Middle frontal gyrus (tissue), 1 donor: ENCODE results near the gene PSMD13.
A peak's percentile ranks its signal among the peaks of the same experiment; 100 is the strongest.
"Not testable (repeated sequence)": the region's sequence is repeated elsewhere in the genome, so short reads cannot be mapped to it uniquely, and the experiment has no call there.

Source experiments
- DNase-seq: peaks from one replicate; pipeline ENCODE4 v3.0.0-alpha.2; 2015; ENCODE audit warnings: low spot score; ENCODE audit errors: extremely low spot score

The PSMD13 gene

DNA sequence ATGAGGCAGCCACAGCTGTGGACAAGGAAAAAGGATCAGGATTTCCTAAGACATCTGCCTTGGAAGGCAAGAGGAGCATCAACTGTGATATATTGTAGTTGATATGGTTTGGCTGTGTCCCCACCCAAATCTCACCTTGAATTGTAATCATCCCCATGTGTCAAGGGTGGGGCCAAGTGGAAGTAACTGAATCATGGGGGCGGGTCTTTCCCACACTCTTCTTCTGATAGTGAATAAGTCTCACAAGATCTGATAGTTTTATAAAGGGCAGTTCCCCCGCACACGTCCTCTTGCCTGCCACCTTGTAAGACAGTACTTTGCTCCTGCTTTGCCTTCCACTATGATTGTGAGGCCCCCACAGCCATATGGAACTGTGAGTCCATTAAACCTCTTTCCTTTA, 19.1 kb upstream of the PSMD13 start:
- DNase-seq: no peak

DNA sequence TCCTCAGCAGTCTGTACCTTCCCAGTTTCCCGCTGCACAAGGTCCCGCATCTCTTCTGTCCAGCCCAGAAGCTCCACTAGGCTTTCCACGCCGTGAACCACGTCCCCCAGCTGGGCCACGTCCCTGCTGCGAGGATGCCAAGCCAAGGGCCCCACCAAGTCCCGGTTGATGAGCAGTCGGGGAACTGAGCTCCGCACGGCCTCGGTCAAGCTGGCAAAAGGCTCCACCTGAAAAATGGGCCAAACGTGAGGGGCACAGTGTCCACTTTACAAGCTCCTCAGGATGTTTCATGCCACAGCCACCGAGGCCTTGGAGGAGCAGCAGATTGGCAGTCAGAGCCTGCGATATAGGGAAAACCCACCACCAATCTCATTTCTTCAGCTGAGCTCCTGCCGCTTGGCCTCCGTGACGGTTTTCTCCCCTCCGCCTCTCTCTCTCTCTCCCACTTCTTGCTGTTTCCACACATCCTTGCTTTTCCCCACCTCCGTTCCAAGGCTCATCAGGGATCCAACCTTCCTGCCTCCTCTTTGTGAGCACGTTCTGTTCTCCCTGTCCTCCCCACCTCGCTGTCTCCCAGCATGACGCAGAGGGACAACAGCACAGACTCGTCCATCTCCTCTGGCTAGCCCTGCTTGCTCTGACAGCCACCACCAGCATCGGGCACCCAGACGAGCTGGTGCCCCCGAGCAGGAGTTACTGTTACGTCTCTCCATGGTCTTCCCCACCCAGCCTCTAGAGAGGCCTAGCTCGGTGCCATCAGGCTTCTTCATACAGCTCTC, 17.8 kb upstream of the PSMD13 start:
- DNase-seq: no peak

DNA sequence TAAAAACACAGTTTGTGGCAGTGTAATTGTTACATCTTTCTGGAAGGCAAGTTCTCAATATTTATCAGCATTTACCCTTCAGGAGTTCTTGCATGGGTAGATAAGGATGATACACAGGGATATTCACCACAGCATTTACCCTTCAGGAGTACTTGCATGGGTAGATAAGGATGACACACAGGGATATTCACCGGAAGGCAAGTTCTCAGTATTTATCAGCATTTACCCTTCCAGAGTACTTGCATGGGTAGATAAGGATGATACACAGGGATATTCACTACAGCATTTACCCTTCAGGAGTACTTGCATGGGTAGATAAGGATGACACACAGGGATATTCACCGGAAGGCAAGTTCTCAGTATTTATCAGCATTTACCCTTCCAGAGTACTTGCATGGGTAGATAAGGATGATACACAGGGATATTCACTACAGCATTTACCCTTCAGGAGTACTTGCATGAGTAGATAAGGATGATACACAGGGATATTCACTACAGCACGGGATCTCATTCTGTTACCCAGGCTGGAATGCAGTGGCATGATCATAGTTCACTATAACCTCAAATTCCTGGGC, 16.0 kb upstream of the PSMD13 start:
- DNase-seq: not testable (repeated sequence)

DNA sequence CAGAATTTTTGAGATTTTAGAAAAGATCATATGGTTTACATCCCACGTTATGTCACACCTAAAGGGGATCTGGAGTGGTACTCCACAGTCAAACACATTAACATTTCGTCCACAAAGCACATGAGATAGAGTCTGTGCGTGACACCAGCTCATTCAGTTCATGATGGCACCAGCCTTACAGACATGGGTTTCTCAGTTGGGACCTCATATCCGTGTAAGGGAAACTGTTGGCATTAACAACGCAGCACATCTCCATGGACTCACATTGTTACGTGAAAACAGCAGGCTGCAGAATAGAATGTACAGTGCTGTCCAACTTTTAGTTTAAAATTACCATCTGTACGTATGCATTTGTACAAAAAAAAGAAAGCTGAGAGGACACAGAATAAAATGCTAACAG, 15.2 kb upstream of the PSMD13 start:
- no peak for DNase-seq

DNA sequence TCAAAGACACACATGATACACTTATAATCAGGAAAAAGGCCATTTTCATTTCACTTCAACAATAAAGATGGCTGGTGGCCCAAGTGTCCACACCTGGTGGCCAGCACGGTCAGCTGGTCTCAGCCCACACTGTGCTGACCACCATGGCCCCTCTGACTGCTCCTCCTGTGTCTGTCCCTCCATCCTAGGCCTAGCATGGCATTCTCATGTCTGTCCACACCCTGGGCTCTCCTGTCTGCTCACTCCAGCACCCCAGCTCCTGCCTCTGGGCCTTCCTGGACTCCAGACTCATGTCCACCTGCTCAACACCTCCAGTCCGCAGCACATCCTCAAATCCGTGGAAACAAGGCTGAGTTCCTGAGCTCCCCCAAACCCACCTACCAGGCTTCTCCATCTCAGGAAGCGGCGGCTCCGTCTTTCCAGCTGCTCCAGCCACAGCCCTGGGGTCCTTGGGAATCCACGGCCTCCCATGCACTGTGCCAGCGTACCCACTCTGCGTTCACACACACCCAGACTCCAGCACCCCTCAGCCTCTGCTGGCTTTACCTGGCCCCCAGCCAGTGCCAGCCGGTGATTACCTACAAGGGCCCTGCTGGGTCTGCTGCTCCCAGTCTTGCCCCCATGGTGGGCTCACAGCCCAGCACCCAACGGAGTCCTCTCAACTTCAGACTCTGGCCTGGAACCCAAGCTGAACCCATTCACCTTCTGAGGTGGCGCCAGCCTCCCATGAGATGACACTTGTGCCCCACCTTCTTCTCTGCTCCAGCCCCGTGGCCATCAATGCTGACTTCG, 14.6 kb upstream of the PSMD13 start:
- no peak for DNase-seq

DNA sequence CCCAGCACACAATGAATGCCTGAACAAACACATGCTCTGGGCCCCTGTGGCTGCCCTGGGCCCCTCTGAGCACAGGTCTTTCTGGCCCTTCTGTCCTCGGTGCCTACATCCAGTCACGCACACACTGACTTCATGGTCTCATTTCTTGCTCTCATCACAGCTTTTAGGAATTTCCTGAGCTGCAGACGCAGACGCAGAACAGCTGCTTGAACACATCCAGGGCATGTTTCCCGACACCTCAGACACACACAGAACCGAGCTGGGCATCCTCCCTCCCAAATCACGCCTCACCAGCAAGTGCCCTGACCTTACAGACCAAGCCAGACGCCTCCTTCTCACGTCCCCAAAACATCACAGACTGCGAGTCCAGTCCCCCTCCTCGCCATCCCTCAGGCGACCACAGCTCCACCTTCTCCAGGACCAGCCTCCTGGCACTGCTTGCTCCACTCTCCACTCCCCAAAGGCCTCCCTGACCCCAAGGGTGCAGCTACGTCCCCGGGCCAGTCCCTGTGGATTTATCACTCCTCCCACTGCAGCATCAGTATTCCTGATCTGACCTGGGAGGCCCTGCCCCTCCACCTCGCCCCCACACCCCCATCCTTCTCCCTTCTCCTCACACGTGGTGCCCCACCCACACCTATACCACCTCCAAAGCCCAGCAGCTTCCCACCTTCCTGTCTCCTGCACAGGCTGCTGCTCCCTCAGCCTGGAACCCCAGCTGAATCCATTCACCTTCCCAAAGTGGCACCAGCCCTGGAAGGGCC, 13.6 kb upstream of the PSMD13 start:
- no peak for DNase-seq

DNA sequence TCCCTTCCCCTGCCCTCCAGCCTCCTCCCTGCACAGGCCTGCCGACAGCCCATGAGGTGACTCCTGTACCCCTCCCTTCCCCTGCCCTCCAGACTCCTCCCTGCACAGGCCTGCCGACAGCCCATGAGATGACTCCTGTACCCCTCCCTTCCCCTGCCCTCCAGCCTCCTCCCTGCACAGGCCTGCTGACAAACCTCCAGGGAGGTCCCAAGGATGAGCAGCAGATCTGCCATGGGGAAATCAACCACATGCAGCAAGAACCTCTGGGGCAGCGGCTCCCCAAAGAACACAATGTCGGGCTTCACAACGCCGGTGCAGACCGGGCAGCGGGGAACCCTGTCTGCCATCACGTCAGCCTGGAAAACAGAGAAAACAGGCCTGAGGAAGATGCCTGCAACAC, 12.9 kb upstream of the PSMD13 start:
- DNase-seq: no peak

DNA sequence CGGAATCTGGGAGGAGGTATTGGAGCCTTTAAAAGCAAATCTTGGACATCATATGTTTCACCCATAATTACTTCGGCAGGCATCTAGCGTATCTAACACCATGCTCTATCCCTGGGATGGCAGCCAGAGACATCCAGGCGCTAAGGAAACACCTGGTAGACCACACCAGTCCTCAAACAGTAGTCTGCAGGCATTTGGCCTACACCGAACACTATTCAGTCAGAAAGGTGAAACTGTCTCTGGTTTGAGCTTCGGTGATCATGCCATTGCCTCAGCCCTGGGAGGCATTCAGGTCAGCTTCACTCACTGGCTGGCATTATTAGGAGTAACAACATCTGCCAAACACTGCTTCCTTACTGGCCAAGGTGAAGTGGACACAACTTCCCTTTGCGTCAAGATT, 12.4 kb upstream of the PSMD13 start:
- no peak for DNase-seq

DNA sequence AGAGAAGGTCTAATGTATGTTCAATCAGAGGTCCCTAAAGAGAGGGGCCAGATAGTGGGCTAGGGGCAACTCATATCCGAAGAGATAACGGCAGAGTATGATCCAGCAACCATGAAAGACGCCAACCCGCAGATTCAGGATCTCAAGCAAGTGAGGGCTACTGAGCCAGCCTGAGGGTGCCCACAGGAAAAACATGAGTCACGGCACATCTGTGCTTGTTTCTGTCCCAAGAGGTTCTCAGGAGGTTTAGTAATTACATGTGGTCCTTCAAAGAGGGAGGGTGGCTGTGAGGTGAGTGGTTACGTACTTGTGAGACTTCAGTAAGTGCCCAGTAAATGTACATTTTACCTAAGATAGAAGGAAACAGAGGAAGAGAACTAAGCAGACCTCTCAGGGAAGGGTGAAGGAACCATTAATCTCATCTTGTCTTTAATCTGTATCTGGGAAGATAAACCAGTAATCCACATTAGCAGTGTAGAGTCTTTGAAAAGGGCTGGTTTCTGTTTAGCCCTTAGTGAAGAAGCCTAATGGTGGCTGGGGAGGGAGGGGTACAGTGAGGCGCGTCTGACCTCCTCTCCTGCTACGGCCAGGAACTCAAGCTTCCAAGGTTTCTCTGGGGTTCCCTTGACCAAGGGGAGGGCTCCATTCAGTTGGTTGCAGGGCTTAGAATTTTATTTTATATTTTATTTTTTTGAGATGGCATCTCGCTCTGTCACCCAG, 10.9 kb upstream of the PSMD13 start:
- no peak for DNase-seq

DNA sequence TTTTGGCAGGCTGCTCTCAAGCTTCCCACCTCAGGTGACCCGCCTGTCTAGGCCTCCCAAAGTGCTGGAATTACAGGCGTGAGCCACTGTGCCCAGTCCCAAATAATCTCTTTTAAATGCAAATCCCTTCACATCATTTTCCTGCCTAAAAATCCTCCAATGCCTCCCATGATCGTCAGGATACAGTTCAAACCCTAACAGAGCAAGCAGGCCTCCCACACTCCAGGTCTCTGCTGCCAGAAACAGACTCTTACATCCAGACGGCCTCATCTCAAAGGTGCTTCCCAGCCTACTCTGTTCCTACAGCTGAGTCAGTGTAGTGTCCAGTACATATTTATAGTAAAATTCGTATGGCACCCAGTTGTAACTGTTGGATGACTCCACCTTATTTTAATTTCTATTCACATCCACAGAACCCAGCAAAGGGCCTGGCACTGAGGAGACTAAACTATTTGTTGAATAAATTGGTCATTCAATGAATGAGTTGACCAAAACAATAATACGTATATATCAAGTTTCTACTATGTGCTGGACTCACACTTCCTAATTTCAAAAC, 8.9 kb upstream of the PSMD13 start:
- DNase-seq: no peak

DNA sequence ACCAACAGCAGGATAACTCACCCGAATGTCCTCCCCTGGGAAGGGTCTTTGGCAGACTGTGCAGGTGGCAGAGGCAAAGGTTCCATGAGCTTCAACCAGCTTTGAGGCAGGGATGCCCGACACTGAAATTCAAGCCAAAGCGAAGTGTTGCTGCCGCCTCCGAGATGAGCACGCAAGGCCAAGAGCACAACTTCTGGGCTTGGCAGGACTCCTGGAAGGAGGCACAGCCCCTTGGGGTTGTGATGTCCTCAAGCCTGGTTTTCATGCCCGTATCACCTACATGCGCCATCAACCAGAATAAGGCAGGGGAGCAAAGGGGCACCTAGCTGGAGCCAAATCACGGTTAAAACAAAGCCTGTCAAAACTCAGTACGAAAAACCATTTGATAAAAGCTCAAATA, 6.3 kb upstream of the PSMD13 start:
- no peak for DNase-seq

DNA sequence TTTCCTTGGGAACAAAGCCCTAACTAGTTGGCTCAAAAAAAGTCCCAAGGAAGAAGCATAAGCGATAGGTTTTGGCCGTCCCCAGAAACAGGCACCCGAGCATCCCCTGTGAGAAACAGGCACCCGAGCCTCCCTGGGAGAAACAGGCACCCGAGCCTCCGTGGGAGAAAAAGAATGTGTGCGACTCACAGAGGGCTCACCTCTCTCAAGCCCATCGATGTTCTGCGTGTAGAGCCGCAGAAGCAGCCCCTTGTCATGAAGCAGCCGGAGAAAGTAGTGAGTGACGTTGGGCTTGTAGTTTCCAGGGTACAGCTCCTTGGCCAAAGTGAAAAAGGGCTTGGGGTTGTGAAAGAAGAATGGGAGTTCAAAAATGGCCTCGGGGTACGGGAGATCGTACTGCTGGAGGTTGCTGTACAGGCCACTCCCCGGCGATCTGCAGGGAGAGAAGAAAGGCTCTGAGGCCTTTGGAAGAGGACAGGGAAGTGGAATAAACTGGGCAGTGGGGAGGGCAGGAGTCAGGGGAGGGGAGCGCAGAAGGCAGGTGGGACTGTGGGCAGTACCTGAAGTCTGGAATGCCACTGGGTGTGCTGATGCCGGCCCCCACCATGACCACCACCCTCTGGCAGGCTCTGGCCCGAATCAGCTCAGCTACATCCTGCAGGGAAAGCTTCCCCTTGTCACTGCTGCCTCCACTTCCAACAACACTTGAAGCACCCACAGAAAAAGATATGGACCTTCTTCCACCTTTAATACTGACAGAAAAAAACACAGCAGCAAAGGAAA, 3.8 kb upstream of the PSMD13 start:
- no peak for DNase-seq

DNA sequence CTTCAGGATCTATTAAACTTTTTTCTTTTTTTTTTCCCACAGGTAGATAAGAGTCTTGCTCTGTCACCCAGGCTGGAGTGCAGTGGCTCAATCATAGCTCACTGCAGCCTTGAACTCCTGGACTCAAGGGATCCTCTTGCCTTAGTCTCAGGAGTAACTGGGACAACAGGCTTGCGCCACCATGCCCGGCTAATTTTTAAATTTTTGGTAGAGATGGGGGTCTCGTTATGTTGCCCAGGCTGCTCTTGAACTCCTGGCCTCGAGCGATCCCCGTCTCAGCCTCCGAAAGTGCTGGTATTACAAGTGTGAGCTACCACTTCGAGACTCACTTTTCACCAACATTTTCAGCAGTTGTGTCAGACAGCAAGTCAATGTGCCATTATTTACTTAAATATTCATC, 1.6 kb upstream of the PSMD13 start:
- no peak for DNase-seq

DNA sequence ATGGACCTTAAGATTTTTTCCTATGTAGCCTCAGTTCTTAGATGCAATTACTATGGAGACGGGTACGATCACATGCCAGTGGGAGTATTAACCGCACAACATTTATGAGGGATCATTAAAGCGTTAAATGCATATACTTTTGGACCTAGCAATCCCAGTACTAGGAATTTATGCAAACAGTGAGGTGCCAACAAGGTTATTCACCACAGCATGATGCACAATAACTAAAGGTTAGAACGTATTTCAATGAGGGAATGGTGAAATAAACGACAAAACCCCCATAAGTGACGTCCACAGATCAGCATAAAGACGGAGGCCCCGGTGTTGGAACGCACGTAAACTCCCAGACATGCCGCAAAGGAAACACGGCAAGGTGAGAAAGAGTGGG, 1.2 kb upstream of the PSMD13 start:
- no peak for DNase-seq

DNA sequence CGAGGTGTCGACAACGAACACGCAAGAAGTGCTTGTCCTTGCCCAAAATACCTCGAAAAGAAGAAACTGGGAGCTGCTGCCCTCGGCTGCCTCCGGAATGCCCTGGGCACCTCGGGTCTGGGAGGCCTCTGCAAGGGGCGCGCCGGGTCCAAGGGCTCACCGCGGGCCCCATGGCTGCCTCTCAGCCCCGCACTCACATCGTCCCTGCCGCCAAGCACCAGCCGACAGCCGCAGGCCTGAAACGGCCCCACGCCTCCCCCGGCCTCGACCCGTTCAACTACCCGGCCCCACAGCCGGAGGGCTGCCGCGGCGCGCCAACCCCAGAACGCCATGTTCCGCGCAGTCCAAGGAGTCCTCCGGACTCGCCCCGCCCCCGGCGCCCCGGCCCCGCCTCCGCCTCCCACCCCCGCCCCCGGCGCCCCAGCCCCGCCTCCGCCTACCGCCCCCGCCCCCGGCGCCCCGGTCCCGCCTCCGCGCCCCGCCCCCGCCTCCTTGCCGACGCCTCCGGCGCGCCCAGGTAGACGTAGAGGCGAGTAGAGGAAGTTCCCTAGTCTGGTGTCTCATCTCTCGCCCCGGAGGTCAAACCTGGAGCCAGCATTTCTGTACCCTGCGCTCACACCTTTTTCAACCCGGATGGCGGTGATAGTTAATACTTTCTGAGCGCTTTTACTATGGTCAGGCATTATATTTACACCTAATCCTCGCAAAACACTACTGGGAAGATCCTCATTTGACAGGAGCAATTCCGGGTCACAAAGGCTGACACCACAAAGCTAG, 591 bp upstream of the PSMD13 start, which contains the start of gene SIRT3:
SIRT3 (minus strand) TSS at position 346 of the 777 bp plus-strand sequence; CDS start at position 332, 14 bp downstream.
- DNase-seq: peak; percentile 42

DNA sequence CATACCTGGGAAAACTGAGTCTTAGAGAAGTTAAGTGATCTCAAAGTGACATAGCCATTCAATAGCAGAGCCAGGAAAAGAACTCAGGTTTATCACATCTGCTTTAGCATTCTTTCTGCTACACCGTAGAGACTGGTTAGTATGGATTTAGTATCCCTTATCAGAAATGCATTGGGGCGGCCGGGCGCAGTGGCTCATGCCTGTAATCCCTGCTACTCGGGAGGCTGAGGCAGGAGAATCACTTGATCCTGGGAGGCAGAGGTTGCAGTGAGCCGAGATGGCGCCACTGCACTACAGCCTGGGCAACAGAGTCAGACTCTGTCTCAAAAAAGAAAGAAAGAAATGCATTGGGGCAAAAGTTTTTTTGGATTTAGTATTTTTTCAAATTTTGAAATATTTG, 1.6 kb downstream of the PSMD13 start:
- not testable (repeated sequence) for DNase-seq

DNA sequence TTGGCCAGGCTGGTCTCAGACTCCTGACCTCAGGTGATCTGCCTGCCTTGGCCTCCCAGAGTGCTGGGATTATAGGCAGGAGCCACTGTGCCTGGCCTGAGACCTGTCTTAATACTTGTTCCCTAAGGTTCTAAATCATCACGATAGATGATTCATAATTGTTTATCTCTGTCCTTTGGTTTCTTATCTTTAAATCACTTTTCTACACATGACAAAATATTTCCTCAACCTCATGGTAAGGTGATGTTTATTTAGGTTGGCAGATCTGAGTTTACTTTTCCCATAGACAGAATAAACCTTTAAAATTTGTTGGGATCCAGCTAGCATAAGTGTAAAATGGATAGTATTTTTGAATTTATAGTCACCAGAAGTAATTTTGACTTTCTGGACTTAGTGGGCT, 3.5 kb downstream of the PSMD13 start:
- no peak for DNase-seq

DNA sequence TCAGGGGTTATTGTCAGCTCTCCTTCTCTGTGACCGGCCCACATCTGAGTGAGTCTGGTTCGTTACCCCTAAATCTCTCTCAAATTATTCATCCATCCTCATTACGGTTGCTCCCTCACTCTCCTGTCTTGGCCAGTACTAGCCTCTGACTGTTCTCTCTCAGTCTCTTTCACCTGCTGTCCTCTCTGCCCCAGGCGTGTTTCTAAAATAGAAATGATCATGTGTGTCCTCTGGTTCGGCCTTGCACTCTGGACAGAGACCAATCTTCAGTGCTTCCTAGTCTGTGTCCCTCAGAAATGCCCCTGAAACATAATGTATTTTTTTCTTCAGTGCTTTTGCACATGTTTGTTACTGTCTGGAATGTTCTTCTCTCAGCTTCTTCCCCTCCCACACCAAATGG, 4.9 kb downstream of the PSMD13 start:
- DNase-seq: no peak

DNA sequence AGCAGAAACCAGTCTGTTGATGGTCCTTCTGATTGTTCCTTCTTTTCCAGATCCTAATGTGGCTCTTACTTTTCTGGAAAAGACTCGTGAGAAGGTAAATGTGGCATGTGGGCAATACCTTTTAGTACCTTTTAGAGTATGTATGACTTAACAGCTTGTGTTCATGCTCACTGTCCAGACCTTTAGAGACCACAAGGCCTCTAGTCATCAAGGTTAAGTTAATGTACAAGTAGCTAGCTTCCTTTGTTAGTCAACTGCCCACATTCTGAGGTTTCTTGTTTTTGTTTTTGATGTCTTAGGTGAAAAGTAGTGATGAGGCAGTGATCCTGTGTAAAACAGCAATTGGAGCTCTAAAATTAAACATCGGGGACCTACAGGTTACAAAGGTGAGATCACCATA, 7.6 kb downstream of the PSMD13 start:
- DNase-seq: no peak
